PFSK-1 (cell line): ENCODE results near the gene COMT.

Experiments
- FOXP2 ChIP-seq: optimal IDR thresholded peaks from 2 replicates; pipeline ENCODE3; 2011; ENCODE audit warnings: borderline replicate concordance, control low read depth, inconsistent platforms; ENCODE audit not compliant: insufficient read depth; ENCODE audit errors: extremely low read length, extremely low read depth
- POLR2AphosphoS5 ChIP-seq: IDR thresholded peaks from 2 replicates; pipeline ENCODE4 v1.6.1; 2012; ENCODE audit warnings: low read depth, mild to moderate bottlenecking, control low read depth, low read length, moderate library complexity
- SIN3A ChIP-seq: IDR thresholded peaks from 2 replicates; pipeline ENCODE4 v1.6.1; 2012; ENCODE audit warnings: mild to moderate bottlenecking, low read length, moderate library complexity, borderline replicate concordance; ENCODE audit not compliant: insufficient read depth
- TAF1 ChIP-seq: IDR thresholded peaks from 2 replicates; pipeline ENCODE4 v1.6.1; 2012; ENCODE audit warnings: low read length, control low read depth, borderline replicate concordance; ENCODE audit not compliant: insufficient read depth
- TF ChIP-seq, protein P1 (sequence below), 2 experiments: IDR thresholded peaks; 2 replicates each; pipeline versions ENCODE4 v1.6.1 to v1.8.0; 2011 to 2012; ENCODE audit warnings: low read depth in 2 of 2, low read length in 2 of 2, control low read depth in 1 of 2, inconsistent platforms in 1 of 2, mild to moderate bottlenecking in 1 of 2, moderate library complexity in 1 of 2; ENCODE audit not compliant: insufficient read depth in 1 of 2

The COMT gene

DNA sequence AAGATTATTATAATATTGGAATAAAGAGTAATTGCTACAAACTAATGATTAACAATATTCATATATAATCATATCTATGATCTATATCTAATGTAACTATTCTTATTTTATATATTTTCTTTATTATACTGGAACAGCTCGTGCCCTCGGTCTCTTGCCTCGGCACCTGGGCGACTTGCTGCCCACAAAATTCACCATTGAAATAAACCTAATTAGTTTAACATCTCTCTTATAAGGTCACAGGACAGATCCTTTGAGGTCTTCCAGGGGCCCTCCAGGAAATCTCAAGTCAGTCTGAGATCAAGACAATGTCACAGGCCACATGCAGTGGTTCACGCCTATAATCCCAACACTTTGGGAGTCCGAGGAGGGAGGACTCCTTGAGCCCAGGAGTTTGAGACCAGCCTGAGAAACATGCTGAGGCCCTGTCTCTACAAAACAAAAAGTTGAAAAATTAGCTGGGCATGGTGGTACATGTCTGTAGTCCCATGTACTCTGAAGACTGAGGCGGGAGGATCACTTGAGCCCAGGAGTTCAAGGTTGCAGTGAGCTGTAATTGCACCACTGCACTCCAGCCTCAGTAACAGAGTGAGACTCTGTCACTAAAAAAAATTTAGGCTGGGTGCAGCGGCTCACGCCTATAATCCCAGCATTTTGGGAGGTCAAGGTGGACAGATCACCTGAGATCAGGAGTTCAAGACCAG is 6.6 kb downstream of the COMT start:
- TF ChIP-seq TAF1 (no peak), SIN3A (no peak), FOXP2 (no peak), POLR2AphosphoS5 (no peak)
- TF ChIP-seq, protein P1, sequence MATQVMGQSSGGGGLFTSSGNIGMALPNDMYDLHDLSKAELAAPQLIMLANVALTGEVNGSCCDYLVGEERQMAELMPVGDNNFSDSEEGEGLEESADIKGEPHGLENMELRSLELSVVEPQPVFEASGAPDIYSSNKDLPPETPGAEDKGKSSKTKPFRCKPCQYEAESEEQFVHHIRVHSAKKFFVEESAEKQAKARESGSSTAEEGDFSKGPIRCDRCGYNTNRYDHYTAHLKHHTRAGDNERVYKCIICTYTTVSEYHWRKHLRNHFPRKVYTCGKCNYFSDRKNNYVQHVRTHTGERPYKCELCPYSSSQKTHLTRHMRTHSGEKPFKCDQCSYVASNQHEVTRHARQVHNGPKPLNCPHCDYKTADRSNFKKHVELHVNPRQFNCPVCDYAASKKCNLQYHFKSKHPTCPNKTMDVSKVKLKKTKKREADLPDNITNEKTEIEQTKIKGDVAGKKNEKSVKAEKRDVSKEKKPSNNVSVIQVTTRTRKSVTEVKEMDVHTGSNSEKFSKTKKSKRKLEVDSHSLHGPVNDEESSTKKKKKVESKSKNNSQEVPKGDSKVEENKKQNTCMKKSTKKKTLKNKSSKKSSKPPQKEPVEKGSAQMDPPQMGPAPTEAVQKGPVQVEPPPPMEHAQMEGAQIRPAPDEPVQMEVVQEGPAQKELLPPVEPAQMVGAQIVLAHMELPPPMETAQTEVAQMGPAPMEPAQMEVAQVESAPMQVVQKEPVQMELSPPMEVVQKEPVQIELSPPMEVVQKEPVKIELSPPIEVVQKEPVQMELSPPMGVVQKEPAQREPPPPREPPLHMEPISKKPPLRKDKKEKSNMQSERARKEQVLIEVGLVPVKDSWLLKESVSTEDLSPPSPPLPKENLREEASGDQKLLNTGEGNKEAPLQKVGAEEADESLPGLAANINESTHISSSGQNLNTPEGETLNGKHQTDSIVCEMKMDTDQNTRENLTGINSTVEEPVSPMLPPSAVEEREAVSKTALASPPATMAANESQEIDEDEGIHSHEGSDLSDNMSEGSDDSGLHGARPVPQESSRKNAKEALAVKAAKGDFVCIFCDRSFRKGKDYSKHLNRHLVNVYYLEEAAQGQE (IDR thresholded peaks at IDR 0.05; ENCODE audit: insufficient read depth in 1 of 2, low read depth in 2 of 2, low read length in 2 of 2), result no peak

DNA sequence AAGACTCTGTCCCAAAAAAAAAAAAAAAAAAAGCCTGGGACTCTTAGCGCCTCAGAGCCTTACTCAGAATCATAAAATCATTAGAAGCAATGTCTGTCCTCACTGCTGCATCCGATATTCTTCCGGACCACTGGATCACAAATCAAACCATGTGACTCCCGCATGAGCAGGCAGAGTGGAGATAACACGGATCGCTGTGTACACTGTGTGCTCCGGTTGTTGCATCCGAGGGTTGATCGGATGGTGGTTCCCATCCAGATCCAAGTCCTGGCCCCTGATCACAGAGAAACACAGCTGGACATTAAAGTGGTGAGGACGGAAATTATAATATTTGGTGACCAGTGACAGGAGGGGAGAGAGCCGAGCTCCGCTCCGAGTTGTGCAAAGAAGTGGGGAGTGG is 9.8 kb downstream of the COMT start:
- no peak for TF ChIP-seq SIN3A
- TF ChIP-seq FOXP2, result no peak
- TF ChIP-seq POLR2AphosphoS5, result no peak

DNA sequence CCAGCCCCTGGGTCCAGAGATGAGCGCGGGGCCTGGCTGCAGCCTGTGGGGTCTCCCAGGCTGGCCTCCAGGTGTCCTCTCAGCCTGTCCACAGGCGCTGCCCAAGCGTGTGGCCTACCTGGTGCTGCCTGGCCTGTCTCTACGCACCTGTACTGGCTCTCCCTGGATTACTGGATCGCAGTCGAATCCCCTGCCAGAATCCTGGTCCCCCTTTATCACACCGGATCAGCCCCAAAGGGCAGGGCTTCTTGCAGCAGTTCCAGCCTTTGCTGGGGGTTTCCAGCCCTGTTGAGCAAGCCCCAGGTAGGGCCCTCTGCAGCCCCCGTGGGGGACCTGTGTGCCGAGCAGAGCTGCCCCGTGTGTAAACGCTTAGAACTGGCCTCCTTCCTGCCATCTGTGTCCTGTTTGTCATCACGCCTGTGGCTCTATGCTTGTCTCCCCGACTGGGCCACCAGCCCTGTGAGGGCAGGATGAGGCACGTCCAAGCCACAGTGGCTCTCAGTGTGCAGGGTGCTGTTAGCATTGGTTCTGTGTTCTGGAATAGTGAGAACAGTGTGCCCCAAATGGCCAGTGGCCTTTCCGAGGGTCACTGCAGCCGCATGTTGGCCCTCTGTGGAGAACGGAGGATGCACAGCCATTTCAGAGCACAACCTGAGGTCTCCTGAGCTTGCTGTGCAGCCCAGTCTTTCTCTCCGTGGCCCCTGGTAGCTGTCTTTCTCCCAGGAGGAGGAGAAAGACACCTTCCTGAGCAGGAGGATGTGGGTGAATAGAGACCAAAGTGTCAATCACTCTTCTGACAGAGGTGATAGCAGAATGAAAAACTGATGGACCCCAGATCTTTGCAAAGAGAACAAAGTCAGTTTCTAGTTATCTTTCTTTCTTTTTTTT is 13.9 kb downstream of the COMT start:
- TF ChIP-seq TAF1 (no peak), FOXP2 (no peak), SIN3A (no peak), POLR2AphosphoS5 (no peak)
- TF ChIP-seq, protein P1 (IDR thresholded peaks at IDR 0.05; ENCODE audit: insufficient read depth in 1 of 2, low read depth in 2 of 2, low read length in 2 of 2), result no peak

DNA sequence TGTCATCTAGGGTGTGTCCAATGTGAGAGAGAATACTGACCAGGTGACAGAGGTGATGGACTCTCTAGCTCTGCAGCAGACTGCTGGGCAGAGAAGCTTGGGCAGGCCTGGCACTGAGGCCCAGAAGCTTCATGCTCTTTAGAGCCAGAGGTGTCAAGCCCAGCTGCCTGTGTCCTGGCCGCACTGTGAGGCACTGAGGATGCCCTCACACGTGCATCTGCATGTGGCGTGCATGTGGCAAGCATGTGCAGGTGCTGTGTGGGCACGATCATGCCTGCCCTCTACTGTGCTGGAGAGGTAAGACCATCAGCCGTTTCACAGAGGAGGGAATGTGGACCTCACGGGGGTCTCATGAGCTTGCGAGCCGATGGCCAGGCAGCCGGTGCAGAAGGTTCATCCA is 15.9 kb downstream of the COMT start:
- TF ChIP-seq POLR2AphosphoS5 (no peak), SIN3A (no peak), TAF1 (no peak), FOXP2 (no peak)
- TF ChIP-seq, protein P1 (IDR thresholded peaks at IDR 0.05; ENCODE audit: insufficient read depth in 1 of 2, low read depth in 2 of 2, low read length in 2 of 2), result no peak

DNA sequence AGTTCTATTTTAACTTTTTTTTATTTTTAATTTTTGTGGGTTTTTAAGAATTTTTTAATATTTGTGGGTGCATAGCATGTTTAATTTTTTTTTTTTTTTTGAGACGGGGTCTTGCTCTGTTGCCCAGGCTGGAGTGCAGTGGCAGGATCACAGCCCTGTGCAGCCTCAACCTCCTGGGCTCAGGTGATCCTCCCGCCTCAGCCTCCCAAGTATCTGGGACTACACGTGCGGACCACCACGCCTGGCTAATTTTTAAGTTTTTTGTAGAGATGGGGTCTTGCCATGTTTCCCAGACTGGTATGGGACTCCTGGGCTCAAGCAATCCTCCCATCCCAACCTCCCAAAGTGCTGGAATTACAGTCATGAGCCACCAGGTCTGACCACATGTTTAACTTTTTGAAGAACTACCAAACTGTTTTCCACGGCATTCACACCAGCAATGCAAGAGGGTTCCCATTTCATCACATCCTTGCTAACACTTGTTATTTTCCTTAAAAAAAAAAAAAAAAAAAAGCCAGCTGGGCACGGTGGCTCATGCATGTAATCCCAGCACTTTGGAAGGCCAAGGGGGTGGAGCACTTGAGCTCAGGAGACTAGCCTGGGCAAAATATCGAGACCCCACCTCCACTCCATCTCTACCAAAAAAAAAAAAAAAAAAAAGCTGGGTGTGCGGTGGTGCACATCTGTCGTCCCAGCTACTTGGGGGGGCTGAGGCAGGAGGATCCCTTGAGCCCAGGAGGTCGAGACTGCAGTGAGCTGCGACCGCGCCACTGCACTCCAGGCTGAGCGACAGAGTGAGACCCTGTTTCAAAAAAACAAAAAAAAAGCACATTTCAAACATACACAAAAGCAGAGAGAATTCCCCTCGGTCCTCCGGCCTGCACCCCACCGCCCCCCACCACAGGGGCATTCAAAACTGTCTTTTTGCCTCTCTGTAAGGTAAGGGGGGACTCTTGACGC is 16.8 kb downstream of the COMT start:
- no peak for TF ChIP-seq FOXP2
- TF ChIP-seq, protein P1 (IDR thresholded peaks at IDR 0.05; ENCODE audit: insufficient read depth in 1 of 2, low read depth in 2 of 2, low read length in 2 of 2), result no peak
- TF ChIP-seq POLR2AphosphoS5, result no peak
- no peak for TF ChIP-seq TAF1
- no peak for TF ChIP-seq SIN3A
